SK-N-SH treated with all-trans-retinoic acid at 6 μM for 48 hours (cell line): ENCODE measurements around the gene FRMD8.

Experiments used
- ATAC-seq: fragments of 200-7000 bp; cut with Tn5 transposase; 3 replicates; pipeline ENCODE4 v1.9.1; 2020; ENCODE audit warnings: mild to moderate bottlenecking, moderate library complexity
- ARNTL ChIP-seq: fragments of 450-650 bp; formaldehyde crosslinking; IDR thresholded peaks from 2 replicates; pipeline ENCODE4 v1.5.0; 2020; ENCODE audit warnings: low read depth, mild to moderate bottlenecking, moderate library complexity, borderline replicate concordance
- BACH2 ChIP-seq: fragments of 250-450 bp; sonication (Bioruptor Pico); IDR thresholded peaks from 2 replicates; pipeline ENCODE4 v1.9.0; 2021; ENCODE audit warnings: mild to moderate bottlenecking, borderline replicate concordance
- CSDC2 ChIP-seq: fragments of 250-450 bp; sonication (Bioruptor Pico); IDR thresholded peaks from 2 replicates; pipeline ENCODE4 v1.5.0; 2020; ENCODE audit warnings: mild to moderate bottlenecking, moderate library complexity
- CSRNP3 ChIP-seq: fragments of 250-450 bp; sonication (Bioruptor Pico); IDR thresholded peaks from 2 replicates; pipeline ENCODE4 v1.5.1; 2021; ENCODE audit warnings: mild to moderate bottlenecking, moderate library complexity
- ISL1 ChIP-seq: fragments of 250-450 bp; sonication (Bioruptor Pico); IDR thresholded peaks from 2 replicates; pipeline ENCODE4 v2.1.2; 2022; ENCODE audit warnings: mild to moderate bottlenecking, moderate library complexity
- OSR1 ChIP-seq: fragments of 250-450 bp; sonication (Bioruptor Pico); IDR thresholded peaks from 2 replicates; pipeline ENCODE4 v1.8.0; 2022; ENCODE audit warnings: moderate library complexity, mild to moderate bottlenecking, inconsistent platforms
- PPARA ChIP-seq: fragments of 250-450 bp; sonication (Bioruptor Pico); IDR thresholded peaks from 2 replicates; pipeline ENCODE4 v1.5.0; 2020; ENCODE audit warnings: mild to moderate bottlenecking, borderline replicate concordance
- RARB ChIP-seq: fragments of 250-450 bp; sonication (Bioruptor Pico); IDR thresholded peaks from 2 replicates; pipeline ENCODE4 v1.8.0; 2021; ENCODE audit warnings: mild to moderate bottlenecking, moderate library complexity
- SNAI2 ChIP-seq: fragments of 250-450 bp; sonication (Bioruptor Pico); IDR thresholded peaks from 2 replicates; pipeline ENCODE4 v1.5.0; 2020; ENCODE audit warnings: mild to moderate bottlenecking, moderate library complexity
- TOX ChIP-seq: fragments of 250-450 bp; sonication (Bioruptor Pico); IDR thresholded peaks from 2 replicates; pipeline ENCODE4 v1.8.0; 2021; ENCODE audit warnings: mild to moderate bottlenecking, moderate library complexity, borderline replicate concordance
- ZC3H10 ChIP-seq: fragments of 250-450 bp; sonication (Bioruptor Pico); IDR thresholded peaks from 2 replicates; pipeline ENCODE4 v1.5.1; 2021; ENCODE audit warnings: mild to moderate bottlenecking, moderate library complexity
- ZFP3 ChIP-seq: fragments of 250-450 bp; sonication (Bioruptor Pico); IDR thresholded peaks from 2 replicates; pipeline ENCODE4 v1.5.0; 2020; ENCODE audit warnings: mild to moderate bottlenecking, moderate library complexity
- ZFP30 ChIP-seq: fragments of 450-650 bp; formaldehyde crosslinking; IDR thresholded peaks from 2 replicates; pipeline ENCODE4 v1.5.0; 2022; ENCODE audit warnings: mild to moderate bottlenecking, moderate library complexity
- ZNF70 ChIP-seq: fragments of 450-650 bp; formaldehyde crosslinking; IDR thresholded peaks from 2 replicates; pipeline ENCODE4 v1.5.0; 2020; ENCODE audit warnings: mild to moderate bottlenecking, moderate library complexity
- ZNF8 ChIP-seq: fragments of 450-650 bp; formaldehyde crosslinking; IDR thresholded peaks from 2 replicates; pipeline ENCODE4 v1.5.0; 2020; ENCODE audit warnings: mild to moderate bottlenecking, moderate library complexity
- TF ChIP-seq, protein P1 (sequence below): fragments of 250-450 bp; sonication (Bioruptor Pico); IDR thresholded peaks from 2 replicates; pipeline ENCODE4 v1.8.0; 2021; ENCODE audit warnings: low read depth, mild to moderate bottlenecking, moderate library complexity, borderline replicate concordance
- TF ChIP-seq, protein P2 (sequence below): fragments of 250-450 bp; sonication (Bioruptor Pico); IDR thresholded peaks from 2 replicates; pipeline ENCODE4 v1.5.0; 2020; ENCODE audit warnings: mild to moderate bottlenecking, moderate library complexity
- TF ChIP-seq, protein P3 (sequence below): fragments of 250-450 bp; sonication (Bioruptor Pico); IDR thresholded peaks from 2 replicates; pipeline ENCODE4 v1.5.1; 2020; ENCODE audit warnings: low read depth, mild to moderate bottlenecking, moderate library complexity
- TF ChIP-seq, protein P4 (sequence below): fragments of 250-450 bp; sonication (Bioruptor Pico); IDR thresholded peaks from 2 replicates; pipeline ENCODE4 v1.8.0; 2020; ENCODE audit warnings: mild to moderate bottlenecking, moderate library complexity, borderline replicate concordance

Gene FRMD8

GRCh38 chr11:65430406-65431217, 44.2 kb downstream of the FRMD8 start (continued):
- TF ChIP-seq, protein P1, sequence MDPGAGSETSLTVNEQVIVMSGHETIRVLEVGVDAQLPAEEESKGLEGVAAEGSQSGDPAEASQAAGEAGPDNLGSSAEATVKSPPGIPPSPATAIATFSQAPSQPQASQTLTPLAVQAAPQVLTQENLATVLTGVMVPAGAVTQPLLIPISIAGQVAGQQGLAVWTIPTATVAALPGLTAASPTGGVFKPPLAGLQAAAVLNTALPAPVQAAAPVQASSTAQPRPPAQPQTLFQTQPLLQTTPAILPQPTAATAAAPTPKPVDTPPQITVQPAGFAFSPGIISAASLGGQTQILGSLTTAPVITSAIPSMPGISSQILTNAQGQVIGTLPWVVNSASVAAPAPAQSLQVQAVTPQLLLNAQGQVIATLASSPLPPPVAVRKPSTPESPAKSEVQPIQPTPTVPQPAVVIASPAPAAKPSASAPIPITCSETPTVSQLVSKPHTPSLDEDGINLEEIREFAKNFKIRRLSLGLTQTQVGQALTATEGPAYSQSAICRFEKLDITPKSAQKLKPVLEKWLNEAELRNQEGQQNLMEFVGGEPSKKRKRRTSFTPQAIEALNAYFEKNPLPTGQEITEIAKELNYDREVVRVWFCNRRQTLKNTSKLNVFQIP (CRISPR knock-in tag): peak; percentile 44; the same call in 1 of the 2 replicates
- TF ChIP-seq ISL1 (CRISPR knock-in tag) (no peak), ZFP30 (no peak), SNAI2 (no peak)

DNA sequence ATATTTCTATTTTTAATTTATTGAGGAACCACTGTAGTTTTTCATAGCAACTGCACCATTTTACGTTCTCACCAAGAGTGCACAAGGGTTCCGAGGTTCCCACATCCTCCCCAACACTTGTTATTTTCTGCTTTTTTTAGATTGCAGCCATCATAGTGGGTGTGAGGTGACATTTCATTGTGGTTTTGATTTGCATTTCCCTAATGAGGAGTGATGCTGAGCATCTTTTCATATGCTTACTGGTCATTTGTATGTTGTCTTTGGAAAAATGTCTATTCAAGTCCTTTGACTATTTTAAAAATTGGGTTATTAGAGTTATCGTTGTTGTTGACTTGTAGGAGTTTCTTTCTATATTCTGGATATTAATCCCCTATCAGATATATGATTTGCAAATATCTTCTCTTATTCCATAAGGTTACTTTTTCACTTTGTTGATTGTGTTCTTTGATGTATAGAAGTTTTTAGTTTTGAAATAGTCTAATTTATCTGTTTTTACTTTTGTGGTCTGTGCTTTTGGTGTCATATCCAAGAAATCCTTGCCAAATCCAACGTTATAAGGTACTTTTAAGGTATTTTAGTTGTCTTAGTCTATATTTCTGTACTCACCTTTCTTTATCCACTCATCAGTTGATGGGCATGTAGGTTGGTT, 45.1 kb downstream of the FRMD8 start:
- no peak for ATAC-seq
- no peak for TF ChIP-seq OSR1
- TF ChIP-seq PPARA: no peak
- TF ChIP-seq RARB (CRISPR knock-in tag): peak; percentile 49; the same call in 1 of the 2 replicates
- TF ChIP-seq ZNF70 (CRISPR knock-in tag): no peak
- TF ChIP-seq ZNF8: no peak
- no peak for TF ChIP-seq ZFP30
- no peak for TF ChIP-seq ISL1 (CRISPR knock-in tag)
- no peak for TF ChIP-seq CSDC2 (CRISPR knock-in tag)
- TF ChIP-seq, protein P2, sequence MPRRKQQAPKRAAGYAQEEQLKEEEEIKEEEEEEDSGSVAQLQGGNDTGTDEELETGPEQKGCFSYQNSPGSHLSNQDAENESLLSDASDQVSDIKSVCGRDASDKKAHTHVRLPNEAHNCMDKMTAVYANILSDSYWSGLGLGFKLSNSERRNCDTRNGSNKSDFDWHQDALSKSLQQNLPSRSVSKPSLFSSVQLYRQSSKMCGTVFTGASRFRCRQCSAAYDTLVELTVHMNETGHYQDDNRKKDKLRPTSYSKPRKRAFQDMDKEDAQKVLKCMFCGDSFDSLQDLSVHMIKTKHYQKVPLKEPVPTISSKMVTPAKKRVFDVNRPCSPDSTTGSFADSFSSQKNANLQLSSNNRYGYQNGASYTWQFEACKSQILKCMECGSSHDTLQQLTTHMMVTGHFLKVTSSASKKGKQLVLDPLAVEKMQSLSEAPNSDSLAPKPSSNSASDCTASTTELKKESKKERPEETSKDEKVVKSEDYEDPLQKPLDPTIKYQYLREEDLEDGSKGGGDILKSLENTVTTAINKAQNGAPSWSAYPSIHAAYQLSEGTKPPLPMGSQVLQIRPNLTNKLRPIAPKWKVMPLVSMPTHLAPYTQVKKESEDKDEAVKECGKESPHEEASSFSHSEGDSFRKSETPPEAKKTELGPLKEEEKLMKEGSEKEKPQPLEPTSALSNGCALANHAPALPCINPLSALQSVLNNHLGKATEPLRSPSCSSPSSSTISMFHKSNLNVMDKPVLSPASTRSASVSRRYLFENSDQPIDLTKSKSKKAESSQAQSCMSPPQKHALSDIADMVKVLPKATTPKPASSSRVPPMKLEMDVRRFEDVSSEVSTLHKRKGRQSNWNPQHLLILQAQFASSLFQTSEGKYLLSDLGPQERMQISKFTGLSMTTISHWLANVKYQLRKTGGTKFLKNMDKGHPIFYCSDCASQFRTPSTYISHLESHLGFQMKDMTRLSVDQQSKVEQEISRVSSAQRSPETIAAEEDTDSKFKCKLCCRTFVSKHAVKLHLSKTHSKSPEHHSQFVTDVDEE (CRISPR knock-in tag): no peak
- peak; percentile 85 for TF ChIP-seq ZFP3 (CRISPR knock-in tag)
- no peak for TF ChIP-seq ARNTL (CRISPR knock-in tag)
- peak; percentile 76 for TF ChIP-seq ZC3H10 (CRISPR knock-in tag)
- TF ChIP-seq TOX: peak; percentile 39; the same call in 1 of the 2 replicates
- no peak for TF ChIP-seq BACH2 (CRISPR knock-in tag)
- TF ChIP-seq, protein P3, sequence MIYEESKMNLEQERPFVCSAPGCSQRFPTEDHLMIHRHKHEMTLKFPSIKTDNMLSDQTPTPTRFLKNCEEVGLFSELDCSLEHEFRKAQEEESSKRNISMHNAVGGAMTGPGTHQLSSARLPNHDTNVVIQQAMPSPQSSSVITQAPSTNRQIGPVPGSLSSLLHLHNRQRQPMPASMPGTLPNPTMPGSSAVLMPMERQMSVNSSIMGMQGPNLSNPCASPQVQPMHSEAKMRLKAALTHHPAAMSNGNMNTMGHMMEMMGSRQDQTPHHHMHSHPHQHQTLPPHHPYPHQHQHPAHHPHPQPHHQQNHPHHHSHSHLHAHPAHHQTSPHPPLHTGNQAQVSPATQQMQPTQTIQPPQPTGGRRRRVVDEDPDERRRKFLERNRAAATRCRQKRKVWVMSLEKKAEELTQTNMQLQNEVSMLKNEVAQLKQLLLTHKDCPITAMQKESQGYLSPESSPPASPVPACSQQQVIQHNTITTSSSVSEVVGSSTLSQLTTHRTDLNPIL (CRISPR knock-in tag): peak; percentile 13; the same call in 1 of the 2 replicates

GRCh38 chr11:65432100-65432650, 45.7 kb downstream of the FRMD8 start:
- no peak for TF ChIP-seq BACH2 (CRISPR knock-in tag)
- TF ChIP-seq, protein P4, sequence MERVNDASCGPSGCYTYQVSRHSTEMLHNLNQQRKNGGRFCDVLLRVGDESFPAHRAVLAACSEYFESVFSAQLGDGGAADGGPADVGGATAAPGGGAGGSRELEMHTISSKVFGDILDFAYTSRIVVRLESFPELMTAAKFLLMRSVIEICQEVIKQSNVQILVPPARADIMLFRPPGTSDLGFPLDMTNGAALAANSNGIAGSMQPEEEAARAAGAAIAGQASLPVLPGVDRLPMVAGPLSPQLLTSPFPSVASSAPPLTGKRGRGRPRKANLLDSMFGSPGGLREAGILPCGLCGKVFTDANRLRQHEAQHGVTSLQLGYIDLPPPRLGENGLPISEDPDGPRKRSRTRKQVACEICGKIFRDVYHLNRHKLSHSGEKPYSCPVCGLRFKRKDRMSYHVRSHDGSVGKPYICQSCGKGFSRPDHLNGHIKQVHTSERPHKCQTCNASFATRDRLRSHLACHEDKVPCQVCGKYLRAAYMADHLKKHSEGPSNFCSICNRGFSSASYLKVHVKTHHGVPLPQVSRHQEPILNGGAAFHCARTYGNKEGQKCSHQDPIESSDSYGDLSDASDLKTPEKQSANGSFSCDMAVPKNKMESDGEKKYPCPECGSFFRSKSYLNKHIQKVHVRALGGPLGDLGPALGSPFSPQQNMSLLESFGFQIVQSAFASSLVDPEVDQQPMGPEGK (CRISPR knock-in tag): peak; percentile 50; the same call in 1 of the 2 replicates
- peak; percentile 64; the same call in 1 of the 2 replicates for TF ChIP-seq RARB (CRISPR knock-in tag)
- TF ChIP-seq CSRNP3 (CRISPR knock-in tag): 0 out of 2 replicates have a peak, but pooled peaks have one; percentile 5
- no peak for ATAC-seq
